GM23248 (cell line): ENCODE measurements around the gene RARA. TPM values are rescaled to one million over a fixed set of nuclear protein-coding genes. Genes with fewer than 3 reads are reported as not detected.

Experiments
- DNase-seq: peaks from one replicate; pipeline ENCODE4 v3.0.0-alpha.2; 2015
- H2AFZ ChIP-seq: fragments of 200-600 bp; sonication (generic); 2 replicates; pipeline ENCODE4 v1.6.1; 2016; ENCODE audit warnings: antibody characterized with exemption
- H3F3A ChIP-seq: fragments of 200-600 bp; sonication (generic); 2 replicates; pipeline ENCODE4 v1.6.1; 2016; ENCODE audit warnings: mild to moderate bottlenecking, antibody characterized with exemption, mixed run types; ENCODE audit not compliant: insufficient read depth
- H3K27ac ChIP-seq: fragments of 200-600 bp; sonication (generic); 2 replicates; pipeline ENCODE4 v1.5.1; 2016; ENCODE audit warnings: mild to moderate bottlenecking
- H3K27me3 ChIP-seq: fragments of 200-600 bp; sonication (generic); replicated peaks from 2 replicates; pipeline ENCODE4 v1.6.1; 2016; ENCODE audit warnings: mild to moderate bottlenecking; ENCODE audit not compliant: insufficient read depth
- H3K36me3 ChIP-seq: fragments of 200-600 bp; sonication (generic); 2 replicates; pipeline ENCODE4 v1.6.1; 2016; ENCODE audit warnings: low read depth, mild to moderate bottlenecking
- H3K4me1 ChIP-seq: fragments of 200-600 bp; sonication (generic); 2 replicates; pipeline ENCODE4 v1.6.1; 2016; ENCODE audit warnings: mild to moderate bottlenecking; ENCODE audit not compliant: insufficient read depth
- H3K4me2 ChIP-seq: fragments of 200-600 bp; sonication (generic); one replicate; pipeline ENCODE4 v1.6.1; 2016; ENCODE audit warnings: mild to moderate bottlenecking; ENCODE audit not compliant: unreplicated experiment
- H3K4me3 ChIP-seq: fragments of 200-600 bp; sonication (generic); 2 replicates; pipeline ENCODE4 v1.5.1; 2016; ENCODE audit warnings: mild to moderate bottlenecking
- H3K79me2 ChIP-seq: fragments of 200-600 bp; sonication (generic); 2 replicates; pipeline ENCODE4 v1.6.1; 2016; ENCODE audit warnings: mild to moderate bottlenecking; ENCODE audit not compliant: insufficient read depth
- H3K9ac ChIP-seq: fragments of 200-600 bp; sonication (generic); 2 replicates; pipeline ENCODE4 v1.6.1; 2016; ENCODE audit warnings: mild to moderate bottlenecking
- H3K9me2 ChIP-seq: fragments of 200-600 bp; sonication (generic); 2 replicates; pipeline ENCODE4 v1.6.1; 2016; ENCODE audit warnings: mixed run types, mild to moderate bottlenecking, moderate library complexity; ENCODE audit not compliant: insufficient read depth
- H3K9me3 ChIP-seq: fragments of 200-600 bp; sonication (generic); one replicate; pipeline ENCODE4 v1.6.1; 2017; ENCODE audit warnings: low read depth
- H4K20me1 ChIP-seq: fragments of 200-600 bp; sonication (generic); 2 replicates; pipeline ENCODE4 v1.6.0; 2016; ENCODE audit not compliant: insufficient read depth
- EZH2 ChIP-seq: fragments of 200-600 bp; sonication (generic); IDR thresholded peaks from 2 replicates; pipeline ENCODE4 v1.6.1; 2018; ENCODE audit warnings: antibody characterized with exemption, mild to moderate bottlenecking; ENCODE audit not compliant: insufficient read depth, poor library complexity, severe bottlenecking
- EZH2phosphoT487 ChIP-seq: fragments of 200-600 bp; sonication (generic); IDR thresholded peaks from 2 replicates; pipeline ENCODE4 v1.6.1; 2018; ENCODE audit warnings: antibody characterized with exemption, moderate library complexity, mild to moderate bottlenecking, low read depth; ENCODE audit not compliant: insufficient read depth
- WGBS, 2 experiments: methylation state at CpG; one replicate each; pipeline ENCODE4 v1.1.6; 2015 to 2017; ENCODE audit warnings: low lambda C conversion rate in 2 of 2, low coverage in 1 of 2; ENCODE audit errors: missing lambda C conversion rate in 2 of 2; 5-methylcytosine and 5-hydroxymethylcytosine counted together
- in situ Hi-C: fragments of 300-500 bp; cut with MboI; formaldehyde crosslinking; loops from 2 replicates; pipeline ENCODE4 v1.15.0; 2020
- polyA plus RNA-seq: library from polyadenylated mRNA; unstranded; fragments of >200 nt; fragmentation: Nextera tagmentation; extraction: Ambion mirVana; gene quantifications from 2 replicates; pipeline ENCODE4 v1.2.1, GENCODE V29; 2016
- total RNA-seq: library from RNA; depleted of rRNA; stranded (reverse); fragments of >200 nt; shearing (Covaris generic); gene quantifications from 2 replicates; pipeline ENCODE4 v1.2.3, GENCODE V29; 2014

Gene RARA
- total and polyA plus RNA-seq, 2 experiments from 2014 or later: 23.7 to 38.9 TPM

GRCh38 chr17:40310882-40311391 is 2.0 kb downstream of the RARA start:
- Histone ChIP-seq H4K20me1 (no peaks in the 10 kb centered on the region), H3K27ac (no peak overlapping the region), H3K9ac (no peak overlapping the region), H3K27me3 (no peaks in the 10 kb centered on the region), H3K9me3 (no peaks in the 10 kb centered on the region), H3K4me1 (peaks cover 78% of the 10 kb centered on the region), H3K9me2 (no peaks in the 10 kb centered on the region), H3K4me2 (peak overlapping the region; percentile 24), H2AFZ (no peak overlapping the region), H3K36me3 (no peaks in the 10 kb centered on the region), H3K4me3 (no peak overlapping the region), H3F3A (peaks cover 34% of the 10 kb centered on the region), H3K79me2 (no peaks in the 10 kb centered on the region)
- in situ Hi-C loops: no loop called here
- 96% methylated on average over 7 of the region's 7 CpGs for WGBS, 2 experiments
- TF ChIP-seq EZH2: no peak
- TF ChIP-seq EZH2phosphoT487: no peak
- DNase-seq: no peak

GRCh38 chr17:40311575-40311974 is 2.6 kb downstream of the RARA start:
- TF ChIP-seq EZH2 (no peak), EZH2phosphoT487 (no peak)
- Histone ChIP-seq H3F3A (peaks cover 27% of the 10 kb centered on the region), H3K36me3 (no peaks in the 10 kb centered on the region), H4K20me1 (no peaks in the 10 kb centered on the region), H2AFZ (no peak overlapping the region), H3K9me3 (no peaks in the 10 kb centered on the region), H3K27ac (peak overlapping the region; percentile 14), H3K4me3 (no peak overlapping the region), H3K4me2 (peak overlapping the region; percentile 24), H3K9me2 (no peaks in the 10 kb centered on the region), H3K4me1 (peaks cover 78% of the 10 kb centered on the region), H3K79me2 (no peaks in the 10 kb centered on the region), H3K27me3 (no peaks in the 10 kb centered on the region), H3K9ac (no peak overlapping the region)
- in situ Hi-C loops: no loop called here
- peak; percentile 70 for DNase-seq
- WGBS, 2 experiments: 44 to 56% methylated on average over 2 of the region's 2 CpGs

- Histone ChIP-seq H3K79me2 (no peaks in the 10 kb centered on the region), H3K4me1 (peaks cover 76% of the 10 kb centered on the region), H3K27ac (peak overlapping the region; percentile 14; the same call in 1 of the 2 replicates), H3K4me3 (no peak overlapping the region), H3K9me2 (no peaks in the 10 kb centered on the region), H3K9ac (0 out of 2 replicates have a peak overlapping the region, but pooled peaks have one; percentile 9), H4K20me1 (no peaks in the 10 kb centered on the region), H2AFZ (no peak overlapping the region), H3K9me3 (no peaks in the 10 kb centered on the region), H3K4me2 (peak overlapping the region; percentile 24), H3K27me3 (no peaks in the 10 kb centered on the region), H3F3A (peaks cover 25% of the 10 kb centered on the region), H3K36me3 (no peaks in the 10 kb centered on the region)
- DNase-seq: no peak
- no peak for TF ChIP-seq EZH2phosphoT487
- TF ChIP-seq EZH2: no peak
- 65 to 78% methylated on average over 7 of the region's 7 CpGs for WGBS, 2 experiments
- in situ Hi-C loops: no loop called here
Measured at GRCh38 chr17:40312131-40312731, 3.3 kb downstream of the RARA start.

- Histone ChIP-seq H4K20me1 (no peaks in the 10 kb centered on the region), H3K9me3 (no peaks in the 10 kb centered on the region), H3K79me2 (peaks cover under 1% of the 10 kb centered on the region; the same call in 1 of the 2 replicates), H3K4me3 (no peak overlapping the region), H3K9me2 (no peaks in the 10 kb centered on the region), H3K4me2 (no peak overlapping the region), H3K27ac (no peak overlapping the region), H3K9ac (no peak overlapping the region), H3K27me3 (no peaks in the 10 kb centered on the region), H3F3A (peaks cover 17% of the 10 kb centered on the region), H3K4me1 (peaks cover 68% of the 10 kb centered on the region), H3K36me3 (no peaks in the 10 kb centered on the region), H2AFZ (no peak overlapping the region)
- WGBS, 2 experiments: 58 to 67% methylated on average over 4 of the region's 4 CpGs
- no peak for DNase-seq
- TF ChIP-seq EZH2phosphoT487 (no peak), EZH2 (no peak)
- in situ Hi-C loops: no loop called here
Measured at GRCh38 chr17:40312893-40313667, 4.1 kb downstream of the RARA start.
